MM.1S (cell line): ENCODE measurements around the gene BSN.

Experiments used
- CTCF ChIP-seq: fragments of 300-600 bp; sonication (generic); IDR thresholded peaks from 2 replicates; pipeline ENCODE4 v1.5.1; 2016; ENCODE audit warnings: antibody characterized with exemption, low read length, mixed read lengths
- EZH2 ChIP-seq: fragments of 300-600 bp; sonication (generic); optimal IDR thresholded peaks from 2 replicates; pipeline ENCODE3; 2017; ENCODE audit warnings: low read depth, mild to moderate bottlenecking, antibody characterized with exemption, low read length, mixed read lengths
- EZH2phosphoT487 ChIP-seq: fragments of 300-600 bp; sonication (generic); IDR thresholded peaks from 2 replicates; pipeline ENCODE4 v1.6.1; 2018; ENCODE audit warnings: antibody characterized with exemption, low read length

- no peak for TF ChIP-seq CTCF
- TF ChIP-seq EZH2 = no peak
- TF ChIP-seq EZH2phosphoT487 = no peak
Observed at GRCh38 chr3:49647741-49648140, 93.5 kb downstream of the BSN start.
